Measurements from ENCODE around the gene GNAZ. TPM values are rescaled to one million over a fixed set of nuclear protein-coding genes. Genes with fewer than 3 reads are reported as not detected.

GNAZ gene
- total and polyA plus RNA-seq, 2 donors (not counting 1 experiment from before 2014, with no cell fraction given), result 2.8 to 9.1 TPM

DNA sequence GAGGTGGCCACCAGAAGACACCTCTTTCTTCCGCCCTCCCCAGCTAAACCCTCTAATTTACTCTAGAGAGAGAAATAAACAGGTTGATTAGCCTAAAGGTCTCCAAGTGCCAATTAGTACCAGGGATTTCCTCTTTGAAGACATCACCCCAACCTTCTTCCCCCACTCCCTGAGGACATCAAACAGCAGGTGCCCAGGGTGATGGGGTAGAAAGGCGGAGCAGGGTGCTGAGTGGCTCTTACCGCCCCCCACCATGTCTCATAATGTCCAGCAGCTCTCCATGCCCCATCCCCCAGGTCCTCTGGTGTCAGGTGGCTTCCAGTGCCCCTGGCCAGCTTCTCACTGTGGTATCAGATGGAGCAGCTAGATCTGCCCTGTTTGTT is 5.3 kb upstream of the GNAZ start:
- Mint-ChIP-seq H3K4me3 (no peak overlapping the region), H3K27ac (no peak overlapping the region), H3K4me1 (peaks cover 24% of the 10 kb centered on the region), H3K27me3 (no peaks in the 10 kb centered on the region), H3K9me3 (ENCODE audit: insufficient read depth) (no peaks in the 10 kb centered on the region)
- H4K20me1 ChIP-seq (ENCODE audit: control insufficient read depth, insufficient read depth, low read length, poor library complexity, severe bottlenecking), result no peaks in the 10 kb centered on the region
- H3K36me3 ChIP-seq (replicated peaks in 1 of 2; ENCODE audit: control extremely low read depth in 1 of 2, control insufficient read depth in 1 of 2, extremely low read depth in 1 of 2, insufficient read depth in 2 of 2, low read length in 1 of 2), result no peaks in the 10 kb centered on the region
- H2AFZ ChIP-seq (ENCODE audit: insufficient read depth, low read depth, low read length, poor library complexity, severe bottlenecking), result no peak overlapping the region
- intact Hi-C loops (cut with micrococcal nuclease), result no loop called here
- H3K4me3 ChIP-seq (ENCODE audit: control extremely low read depth in 1 of 5, extremely low read depth in 1 of 5, insufficient read depth in 1 of 5, low read depth in 2 of 5, low read length in 4 of 5), result no peak overlapping the region
- H3K9ac ChIP-seq (ENCODE audit: low read length), result no peak overlapping the region
- POLR2A ChIA-PET, result no interaction called here
- no peak overlapping the region for H3K4me2 ChIP-seq (replicated peaks; ENCODE audit: low read depth, low read length, poor library complexity, severe bottlenecking)
- H3K4me1 ChIP-seq (ENCODE audit: control insufficient read depth in 2 of 2, insufficient read depth in 2 of 2, low read length in 2 of 2), result peaks cover 0 to 18% of the 10 kb centered on the region in 2 donors
- CTCF ChIA-PET, result no interaction called here
- no peaks in the 10 kb centered on the region for H3K79me2 ChIP-seq (ENCODE audit: control insufficient read depth, insufficient read depth, low read length)
- ATAC-seq (ENCODE audit: low read depth) (no peak), DNase-seq (no peak)
- H3K9me3 ChIP-seq (ENCODE audit: control extremely low read depth in 1 of 3, control insufficient read depth in 2 of 3, insufficient read depth in 1 of 3, low read length in 2 of 3), result no peaks in the 10 kb centered on the region
- H3K27me3 ChIP-seq (replicated peaks in 1 of 4; ENCODE audit: control extremely low read depth in 1 of 4, control insufficient read depth in 3 of 4, insufficient read depth in 4 of 4, low read length in 3 of 4), result no peaks in the 10 kb centered on the region
- TF ChIP-seq, protein P1, sequence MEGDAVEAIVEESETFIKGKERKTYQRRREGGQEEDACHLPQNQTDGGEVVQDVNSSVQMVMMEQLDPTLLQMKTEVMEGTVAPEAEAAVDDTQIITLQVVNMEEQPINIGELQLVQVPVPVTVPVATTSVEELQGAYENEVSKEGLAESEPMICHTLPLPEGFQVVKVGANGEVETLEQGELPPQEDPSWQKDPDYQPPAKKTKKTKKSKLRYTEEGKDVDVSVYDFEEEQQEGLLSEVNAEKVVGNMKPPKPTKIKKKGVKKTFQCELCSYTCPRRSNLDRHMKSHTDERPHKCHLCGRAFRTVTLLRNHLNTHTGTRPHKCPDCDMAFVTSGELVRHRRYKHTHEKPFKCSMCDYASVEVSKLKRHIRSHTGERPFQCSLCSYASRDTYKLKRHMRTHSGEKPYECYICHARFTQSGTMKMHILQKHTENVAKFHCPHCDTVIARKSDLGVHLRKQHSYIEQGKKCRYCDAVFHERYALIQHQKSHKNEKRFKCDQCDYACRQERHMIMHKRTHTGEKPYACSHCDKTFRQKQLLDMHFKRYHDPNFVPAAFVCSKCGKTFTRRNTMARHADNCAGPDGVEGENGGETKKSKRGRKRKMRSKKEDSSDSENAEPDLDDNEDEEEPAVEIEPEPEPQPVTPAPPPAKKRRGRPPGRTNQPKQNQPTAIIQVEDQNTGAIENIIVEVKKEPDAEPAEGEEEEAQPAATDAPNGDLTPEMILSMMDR (IDR thresholded peaks at IDR 0.05), result no peak
- TF ChIP-seq EZH2 (IDR thresholded peaks at IDR 0.05; ENCODE audit: borderline replicate concordance, insufficient read depth, low read depth, low read length, poor library complexity, severe bottlenecking), result no peak
- 100% methylated on average over 1 of the region's 3 CpGs for WGBS (ENCODE audit: insufficient coverage)
- H3K27ac ChIP-seq (ENCODE audit: low read length in 2 of 2), result no peak overlapping the region

DNA sequence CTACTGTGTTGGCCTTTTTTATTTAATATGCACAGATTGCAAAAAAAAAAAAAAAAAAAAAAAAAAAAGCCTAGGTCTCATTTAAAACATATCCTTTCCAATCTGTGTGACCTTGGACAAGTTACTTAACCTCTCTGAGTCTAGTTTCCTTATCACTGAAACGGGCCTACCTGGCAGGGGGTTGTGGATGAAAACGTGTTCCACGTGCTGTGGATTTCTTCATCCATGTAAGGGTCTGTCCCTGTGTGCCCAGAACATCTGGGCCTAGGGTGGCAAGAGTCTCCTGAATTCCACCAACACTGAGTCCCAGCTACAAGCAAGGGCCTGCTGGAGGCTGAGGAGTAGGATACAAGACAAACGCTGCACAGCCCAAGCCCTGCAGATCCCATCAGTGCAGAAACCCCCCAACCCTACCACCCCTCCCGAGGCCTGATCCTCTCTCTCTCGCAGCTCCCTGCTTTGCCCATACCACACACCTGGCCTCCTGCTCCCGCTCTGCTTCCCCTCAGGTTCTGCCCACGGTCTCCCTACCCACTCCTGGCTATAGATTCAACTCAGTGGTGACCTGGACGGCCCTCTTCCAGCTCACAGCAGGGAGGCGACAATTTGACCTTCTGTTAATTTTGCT is 4.7 kb upstream of the GNAZ start:
- H4K20me1 ChIP-seq (ENCODE audit: control insufficient read depth, insufficient read depth, low read length, poor library complexity, severe bottlenecking), result no peaks in the 10 kb centered on the region
- intact Hi-C loops (cut with micrococcal nuclease), result no loop called here
- Mint-ChIP-seq H3K9me3 (ENCODE audit: insufficient read depth) (no peaks in the 10 kb centered on the region), H3K27me3 (no peaks in the 10 kb centered on the region), H3K27ac (peak overlapping the region; percentile 5), H3K4me1 (peaks cover 24% of the 10 kb centered on the region), H3K4me3 (no peak overlapping the region)
- H3K36me3 ChIP-seq (replicated peaks in 1 of 2; ENCODE audit: control extremely low read depth in 1 of 2, control insufficient read depth in 1 of 2, extremely low read depth in 1 of 2, insufficient read depth in 2 of 2, low read length in 1 of 2), result no peaks in the 10 kb centered on the region
- no peaks in the 10 kb centered on the region for H3K79me2 ChIP-seq (ENCODE audit: control insufficient read depth, insufficient read depth, low read length)
- no peaks in the 10 kb centered on the region for H3K9me3 ChIP-seq (ENCODE audit: control extremely low read depth in 1 of 3, control insufficient read depth in 2 of 3, insufficient read depth in 1 of 3, low read length in 2 of 3)
- ChIA-PET POLR2A (no interaction called here), CTCF (interaction anchor here (0.9 kb wide), 1 partner anchor 41 kb away, joined by 3 read pairs; no protein-coding TSS in a partner anchor)
- TF ChIP-seq EZH2 (IDR thresholded peaks at IDR 0.05; ENCODE audit: borderline replicate concordance, insufficient read depth, low read depth, low read length, poor library complexity, severe bottlenecking), result no peak
- H3K4me1 ChIP-seq (ENCODE audit: control insufficient read depth in 2 of 2, insufficient read depth in 2 of 2, low read length in 2 of 2), result peaks cover 0 to 18% of the 10 kb centered on the region in 2 donors
- H3K27me3 ChIP-seq (replicated peaks in 1 of 4; ENCODE audit: control extremely low read depth in 1 of 4, control insufficient read depth in 3 of 4, insufficient read depth in 4 of 4, low read length in 3 of 4), result no peaks in the 10 kb centered on the region
- no peak overlapping the region for H3K27ac ChIP-seq (ENCODE audit: low read length in 2 of 2)
- 73% methylated on average over 3 of the region's 10 CpGs for WGBS (ENCODE audit: insufficient coverage)
- no peak overlapping the region for H3K4me3 ChIP-seq (ENCODE audit: control extremely low read depth in 1 of 5, extremely low read depth in 1 of 5, insufficient read depth in 1 of 5, low read depth in 2 of 5, low read length in 4 of 5)
- no peak overlapping the region for H2AFZ ChIP-seq (ENCODE audit: insufficient read depth, low read depth, low read length, poor library complexity, severe bottlenecking)
- H3K4me2 ChIP-seq (replicated peaks; ENCODE audit: low read depth, low read length, poor library complexity, severe bottlenecking), result no peak overlapping the region
- ATAC-seq (ENCODE audit: low read depth) (no peak), DNase-seq (no peak)
- no peak overlapping the region for H3K9ac ChIP-seq (ENCODE audit: low read length)

All from B cell (primary cell).